Mucosa of stomach (tissue), 1 donor: ENCODE results near the gene AGTRAP.

Experiments
- H3K27me3 ChIP-seq: one replicate; pipeline ENCODE4 v1.7.0; 2013; ENCODE audit warnings: mild to moderate bottlenecking, low read length; ENCODE audit not compliant: control insufficient read depth, insufficient read depth
- H3K36me3 ChIP-seq: one replicate; pipeline ENCODE4 v1.7.0; 2013; ENCODE audit warnings: low read length; ENCODE audit not compliant: control insufficient read depth, insufficient read depth
- H3K4me1 ChIP-seq: one replicate; pipeline ENCODE4 v1.7.0; 2013; ENCODE audit warnings: mild to moderate bottlenecking, low read length; ENCODE audit not compliant: control insufficient read depth, insufficient read depth
- H3K4me3 ChIP-seq: one replicate; pipeline ENCODE4 v1.7.0; 2013; ENCODE audit warnings: low read length
- H3K9ac ChIP-seq: one replicate; pipeline ENCODE4 v1.7.0; 2013; ENCODE audit warnings: mild to moderate bottlenecking, low read length, moderate library complexity
- H3K9me3 ChIP-seq: one replicate; pipeline ENCODE4 v1.7.0; 2013; ENCODE audit warnings: mild to moderate bottlenecking, low read length, moderate library complexity; ENCODE audit not compliant: control insufficient read depth
- donor health status: Pancreatic carcinoma.

AGTRAP gene

GRCh38 chr1:11794446-11795237 lies 58.7 kb downstream of the AGTRAP start:
- Histone ChIP-seq H3K4me1 (peaks cover 32% of the 10 kb centered on the region), H3K36me3 (peaks cover 46% of the 10 kb centered on the region), H3K4me3 (no peak overlapping the region), H3K9ac (no peak overlapping the region), H3K9me3 (no peaks in the 10 kb centered on the region), H3K27me3 (no peaks in the 10 kb centered on the region)

DNA sequence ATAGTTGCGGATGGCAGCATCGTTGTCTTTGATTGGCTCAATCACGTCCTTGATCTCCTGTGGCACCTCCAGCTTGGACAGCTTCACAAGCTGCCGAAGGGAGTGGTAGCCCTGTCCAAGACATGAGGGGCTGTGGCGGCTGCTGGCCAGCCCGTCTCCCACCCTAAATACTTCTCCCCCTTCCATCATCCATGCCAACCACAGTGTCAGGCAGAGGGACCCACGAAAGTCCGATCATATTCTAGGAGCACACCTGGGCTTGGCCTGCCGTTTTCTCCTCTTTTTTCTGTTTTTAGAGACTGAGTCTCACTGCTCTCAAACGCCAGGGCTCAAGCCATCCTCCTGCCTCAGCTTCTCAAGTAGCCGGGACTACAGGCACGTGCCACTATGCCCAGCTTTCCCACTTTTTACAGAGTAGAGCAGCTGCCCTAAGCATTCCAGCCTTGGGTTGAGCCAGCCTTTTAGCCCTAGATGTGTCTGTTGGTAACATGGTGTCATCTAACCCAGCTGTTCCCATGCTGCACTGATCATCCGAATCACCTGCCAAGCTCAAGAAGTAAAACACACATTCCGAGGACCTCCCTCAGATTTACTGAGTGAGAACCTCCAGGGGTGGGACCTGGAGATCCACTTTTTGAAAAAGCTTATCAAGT lies 59.4 kb downstream of the AGTRAP start:
- Histone ChIP-seq H3K9ac (no peak overlapping the region), H3K9me3 (no peaks in the 10 kb centered on the region), H3K36me3 (peaks cover 39% of the 10 kb centered on the region), H3K4me1 (peaks cover 24% of the 10 kb centered on the region), H3K27me3 (no peaks in the 10 kb centered on the region), H3K4me3 (no peak overlapping the region)

DNA sequence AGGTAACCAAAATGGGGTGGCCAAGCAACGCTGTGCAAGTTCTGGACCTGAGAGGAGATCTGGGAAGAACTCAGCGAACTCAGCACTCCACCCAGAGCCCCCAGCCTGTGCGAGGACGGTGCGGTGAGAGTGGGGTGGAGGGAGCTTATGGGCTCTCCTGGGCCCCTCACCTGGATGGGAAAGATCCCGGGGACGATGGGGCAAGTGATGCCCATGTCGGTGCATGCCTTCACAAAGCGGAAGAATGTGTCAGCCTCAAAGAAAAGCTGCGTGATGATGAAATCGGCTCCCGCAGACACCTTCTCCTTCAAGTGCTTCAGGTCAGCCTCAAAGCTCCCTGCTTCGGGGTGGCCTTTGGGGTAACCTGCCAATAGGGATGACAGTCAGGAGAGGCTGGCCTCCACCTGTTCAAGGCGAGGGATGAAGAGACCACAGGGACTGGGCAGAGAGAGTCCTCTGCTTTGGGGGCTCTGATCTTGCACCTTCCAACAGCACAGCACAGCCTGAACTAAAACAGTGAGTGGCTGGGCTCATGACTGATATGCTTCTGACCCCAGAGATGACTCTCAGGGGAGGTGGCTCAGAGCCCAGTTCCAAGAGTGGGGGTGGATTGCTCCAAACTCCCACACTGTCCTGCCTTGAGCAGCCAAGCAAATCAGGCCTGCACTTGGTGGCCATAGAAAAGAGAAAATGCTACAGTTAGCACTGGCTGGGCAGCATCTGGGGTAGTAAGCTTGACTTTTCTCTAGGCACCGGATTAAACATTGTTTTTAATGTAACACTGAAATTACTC lies 60.3 kb downstream of the AGTRAP start:
- H3K36me3 ChIP-seq = peaks cover 43% of the 10 kb centered on the region
- no peak overlapping the region for H3K9ac ChIP-seq
- H3K4me1 ChIP-seq = peaks cover 16% of the 10 kb centered on the region

GRCh38 chr1:11797525-11798216 lies 61.7 kb downstream of the AGTRAP start:
- Histone ChIP-seq H3K4me1 (peaks cover 9% of the 10 kb centered on the region), H3K4me3 (no peak overlapping the region), H3K9ac (no peak overlapping the region), H3K27me3 (no peaks in the 10 kb centered on the region), H3K36me3 (peaks cover 40% of the 10 kb centered on the region), H3K9me3 (no peaks in the 10 kb centered on the region)

More for the DNA sequence above, 60.3 kb downstream of the AGTRAP start:
- H3K27me3 ChIP-seq = no peaks in the 10 kb centered on the region
- no peaks in the 10 kb centered on the region for H3K9me3 ChIP-seq
- H3K4me3 ChIP-seq = no peak overlapping the region

GRCh38 chr1:11799099-11799498 lies 63.2 kb downstream of the AGTRAP start:
- no peaks in the 10 kb centered on the region for H3K27me3 ChIP-seq
- H3K9ac ChIP-seq = no peak overlapping the region
- H3K36me3 ChIP-seq = peaks cover 34% of the 10 kb centered on the region
- peaks cover 22% of the 10 kb centered on the region for H3K4me1 ChIP-seq
- H3K4me3 ChIP-seq = no peak overlapping the region
- H3K9me3 ChIP-seq = no peaks in the 10 kb centered on the region

GRCh38 chr1:11799896-11800295 lies 64.0 kb downstream of the AGTRAP start:
- no peak overlapping the region for H3K4me3 ChIP-seq
- no peaks in the 10 kb centered on the region for H3K9me3 ChIP-seq
- H3K27me3 ChIP-seq = no peaks in the 10 kb centered on the region
- peaks cover 28% of the 10 kb centered on the region for H3K4me1 ChIP-seq
- H3K9ac ChIP-seq = no peak overlapping the region
- H3K36me3 ChIP-seq = peaks cover 26% of the 10 kb centered on the region

DNA sequence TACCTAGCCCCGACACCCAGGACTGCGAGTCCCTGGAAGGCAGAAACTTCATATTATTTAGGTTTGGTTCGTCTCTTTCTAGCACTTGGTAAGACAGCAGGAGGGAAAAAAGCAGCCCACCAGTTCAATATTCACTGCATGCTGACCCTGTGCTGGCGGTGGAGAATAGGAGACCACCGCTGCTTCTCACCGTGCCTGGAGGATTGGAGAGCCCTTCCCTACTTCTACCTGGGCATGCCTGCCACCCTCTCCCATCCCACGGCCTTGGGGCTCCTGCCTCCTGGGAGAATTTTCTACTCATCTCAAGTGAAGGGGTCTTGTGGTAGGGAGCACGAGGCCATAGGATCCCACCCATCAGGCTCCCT lies 64.4 kb downstream of the AGTRAP start:
- Histone ChIP-seq H3K27me3 (no peaks in the 10 kb centered on the region), H3K4me1 (peaks cover 31% of the 10 kb centered on the region), H3K36me3 (peaks cover 23% of the 10 kb centered on the region), H3K9me3 (no peaks in the 10 kb centered on the region), H3K9ac (no peak overlapping the region), H3K4me3 (no peak overlapping the region)
